GM18511 (cell line): Measurements from ENCODE around the gene HOXB3.

ENCODE experiments used
- ATAC-seq: cut with Tn5 transposase; IDR thresholded peaks from one replicate; pipeline ENCODE4 v1.9.1; 2021; ENCODE audit warnings: mild to moderate bottlenecking, moderate library complexity; ENCODE audit not compliant: unreplicated experiment

Gene HOXB3

GRCh38 chr17:48588528-48588927 is 1.5 kb downstream of the HOXB3 start:
- no peak for ATAC-seq

- no peak for ATAC-seq
Observed at GRCh38 chr17:48588074-48588415, 2.0 kb downstream of the HOXB3 start.

GRCh38 chr17:48587276-48588073 is 2.6 kb downstream of the HOXB3 start:
- ATAC-seq: no peak

- no peak for ATAC-seq
Observed at GRCh38 chr17:48586355-48587258, 3.4 kb downstream of the HOXB3 start.

GRCh38 chr17:48584223-48584741 is 5.8 kb downstream of the HOXB3 start:
- no peak for ATAC-seq

GRCh38 chr17:48583708-48584222 is 6.3 kb downstream of the HOXB3 start:
- ATAC-seq: no peak

- no peak for ATAC-seq
Observed at GRCh38 chr17:48582750-48583069, 7.3 kb downstream of the HOXB3 start.

- no peak for ATAC-seq
Observed at GRCh38 chr17:48579760-48580554, 10.1 kb downstream of the HOXB3 start.

GRCh38 chr17:48579471-48579759 is 10.6 kb downstream of the HOXB3 start:
- ATAC-seq: no peak

- ATAC-seq: peak; percentile 43
Observed at GRCh38 chr17:48578616-48579470, 11.2 kb downstream of the HOXB3 start.

- peak; percentile 66 for ATAC-seq
Observed at GRCh38 chr17:48577946-48578615, 12.0 kb downstream of the HOXB3 start, which contains the start of gene HOXB4. Gene HOXB4 (minus strand): TSS chr17:48578350. CDS start chr17:48578319, 31 bp downstream.

GRCh38 chr17:48577330-48577945 is 12.6 kb downstream of the HOXB3 start:
- ATAC-seq: peak; percentile 8

- no peak for ATAC-seq
Observed at GRCh38 chr17:48576479-48577309, 13.3 kb downstream of the HOXB3 start.

GRCh38 chr17:48575673-48576478 is 14.2 kb downstream of the HOXB3 start:
- no peak for ATAC-seq

- no peak for ATAC-seq
Observed at GRCh38 chr17:48575066-48575582, 14.9 kb downstream of the HOXB3 start.

GRCh38 chr17:48574505-48575065 is 15.5 kb downstream of the HOXB3 start:
- ATAC-seq: no peak
